GM21423 (cell line): ENCODE measurements around the gene MYH16.
A peak's percentile ranks its signal among the peaks of the same experiment; 100 is the strongest.
"Not testable (repeated sequence)": the region's sequence is repeated elsewhere in the genome, so short reads cannot be mapped to it uniquely, and the experiment has no call there.

Source experiments
- ATAC-seq: cut with Tn5 transposase; IDR thresholded peaks from one replicate; pipeline ENCODE4 v1.9.1; 2021; ENCODE audit warnings: mild to moderate bottlenecking, moderate library complexity; ENCODE audit not compliant: unreplicated experiment

Gene MYH16

DNA sequence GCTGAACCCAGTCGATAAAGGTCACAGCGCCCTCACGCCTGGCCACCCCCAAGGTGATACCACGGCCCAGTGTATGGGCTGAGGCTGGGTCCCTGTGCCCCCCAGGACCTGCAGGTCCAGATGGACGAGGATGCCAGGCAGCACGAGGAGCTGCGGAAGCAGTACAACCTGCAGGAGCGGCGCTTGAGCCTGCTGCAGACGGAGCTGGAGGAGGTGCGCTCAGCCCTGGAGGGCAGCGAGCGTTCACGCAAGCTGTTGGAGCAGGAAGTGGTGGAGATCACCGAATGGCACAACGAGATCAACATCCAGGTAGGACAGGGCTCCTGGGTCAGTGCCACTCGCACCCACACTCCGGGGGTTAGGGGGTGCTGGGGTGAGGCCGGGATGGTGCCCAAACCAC, 28.9 kb downstream of the MYH16 start:
- ATAC-seq: no peak

GRCh38 chr7:99305473-99306260, 33.0 kb downstream of the MYH16 start:
- ATAC-seq: no peak

- no peak for ATAC-seq
These were observed 35.9 kb downstream of the MYH16 start for GRCh38 chr7:99308461-99309074.

- ATAC-seq: no peak
These were observed 36.5 kb downstream of the MYH16 start for GRCh38 chr7:99309111-99309510.

DNA sequence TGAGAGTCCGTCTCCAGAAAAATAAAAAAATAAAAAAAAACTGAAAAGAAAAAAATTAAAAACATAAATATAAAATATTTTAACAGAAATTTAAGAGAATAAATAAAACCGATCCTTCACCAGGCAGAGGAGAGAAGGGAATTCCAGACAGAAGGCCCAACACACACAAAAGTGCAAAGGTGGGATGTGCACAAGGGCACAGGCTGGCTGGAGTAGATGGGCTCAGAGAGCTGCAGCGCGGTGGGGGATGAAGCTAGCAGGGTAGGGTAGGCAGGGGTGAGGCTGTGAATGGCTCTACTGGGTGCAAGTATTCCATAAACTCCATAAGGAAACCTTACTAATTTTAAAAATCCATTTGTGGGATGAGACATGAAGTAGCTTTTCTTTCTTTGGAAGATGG, 37.4 kb downstream of the MYH16 start:
- ATAC-seq: no peak

DNA sequence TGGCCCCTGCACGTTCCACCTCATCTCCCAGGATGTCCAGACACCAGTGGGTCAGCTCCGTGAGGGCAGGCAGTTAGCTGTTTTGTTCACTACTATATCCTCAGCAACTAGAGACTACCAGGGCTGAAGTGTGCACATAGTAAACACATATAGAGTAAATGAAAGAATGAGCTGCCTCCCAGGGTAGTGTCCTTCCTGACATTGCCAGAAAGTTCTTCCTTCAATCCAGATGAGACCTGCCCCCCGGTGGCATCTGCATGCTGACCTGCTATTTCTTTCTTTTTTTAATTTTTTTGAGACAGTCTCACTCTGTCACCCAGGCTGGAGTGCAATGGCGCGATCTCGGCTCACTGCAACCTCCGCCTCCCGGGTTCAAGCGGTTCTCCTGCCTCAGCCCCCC, 39.1 kb downstream of the MYH16 start:
- no peak for ATAC-seq

GRCh38 chr7:99312316-99313203, 39.9 kb downstream of the MYH16 start:
- ATAC-seq: no peak

- no peak for ATAC-seq
These were observed 40.5 kb downstream of the MYH16 start for GRCh38 chr7:99313204-99313573.

DNA sequence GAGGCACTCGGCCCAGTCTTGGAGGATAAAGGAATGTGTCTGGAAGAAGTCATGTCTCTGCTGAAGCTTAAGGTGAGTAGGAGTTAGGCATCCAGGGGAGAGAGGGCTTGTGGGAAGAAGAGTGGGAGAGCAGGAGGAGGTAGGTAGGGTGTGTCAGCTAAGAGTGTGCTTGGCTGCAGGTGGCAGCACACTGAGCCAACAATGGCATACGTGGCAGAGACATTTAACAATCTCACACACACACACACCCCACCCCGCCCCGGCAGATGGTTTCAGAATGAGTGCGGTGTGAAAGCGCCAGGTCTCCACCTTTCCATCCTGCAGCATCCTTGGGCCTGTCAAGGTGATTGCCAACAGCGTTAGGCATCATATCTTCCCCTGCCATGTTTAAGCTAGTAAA, 41.9 kb downstream of the MYH16 start:
- ATAC-seq: no peak

GRCh38 chr7:99320371-99320770, 47.7 kb downstream of the MYH16 start:
- ATAC-seq: no peak

DNA sequence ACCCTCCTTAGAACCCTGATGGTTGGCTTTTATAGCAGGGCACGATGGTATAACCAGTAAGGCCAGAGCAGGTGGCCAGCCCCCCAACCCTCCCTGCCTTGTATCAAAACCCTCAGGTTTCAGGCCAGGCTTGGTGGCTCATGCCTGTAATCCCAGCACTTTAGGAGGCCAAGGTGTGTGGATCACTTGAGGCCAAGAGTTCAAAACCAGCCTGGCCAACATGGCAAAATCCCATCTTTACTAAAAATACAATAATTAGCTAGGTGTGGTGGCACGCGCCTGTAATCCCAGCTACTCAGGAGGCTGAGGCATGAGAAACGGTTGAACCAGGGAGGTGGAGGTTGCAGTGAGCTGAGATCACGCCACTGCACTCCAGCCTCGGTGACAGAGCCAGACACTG, 50.0 kb downstream of the MYH16 start:
- not testable (repeated sequence) for ATAC-seq

- no peak for ATAC-seq
These were observed 51.9 kb downstream of the MYH16 start for GRCh38 chr7:99324559-99324958.

- ATAC-seq: no peak
These were observed 52.4 kb downstream of the MYH16 start for GRCh38 chr7:99325001-99325493.

- ATAC-seq: peak; percentile 82
These were observed 53.2 kb downstream of the MYH16 start, which contains the start of gene ARPC1A for GRCh38 chr7:99325592-99326407. Gene ARPC1A, plus strand, starts transcription at chr7:99325898. Its CDS starts 7,456 bp downstream, at chr7:99333354.

GRCh38 chr7:99326408-99326782, 53.8 kb downstream of the MYH16 start:
- ATAC-seq: no peak

GRCh38 chr7:99330314-99330961, 57.8 kb downstream of the MYH16 start:
- ATAC-seq: not testable (repeated sequence)

- ATAC-seq: no peak
These were observed 58.4 kb downstream of the MYH16 start for GRCh38 chr7:99331002-99331401.

GRCh38 chr7:99339595-99339994, 67.0 kb downstream of the MYH16 start:
- ATAC-seq: no peak

DNA sequence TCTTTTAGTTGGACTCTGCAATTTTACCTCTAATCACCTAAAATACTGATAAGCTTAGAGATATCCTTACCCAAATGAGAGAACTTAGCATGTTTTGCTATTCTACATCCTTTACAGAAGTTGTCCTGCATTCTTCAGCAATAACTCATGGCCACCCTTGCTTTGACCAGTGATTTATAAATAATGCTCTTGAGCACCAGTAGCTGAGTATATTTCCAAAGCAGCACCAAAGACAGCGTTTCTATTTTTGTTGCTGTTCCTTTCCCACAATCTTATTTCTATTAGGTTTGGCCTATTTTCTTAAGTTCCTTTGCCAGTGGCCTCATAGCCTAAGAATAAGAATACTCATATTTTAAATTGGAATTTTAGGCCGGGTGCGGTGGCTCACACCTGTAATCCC, 68.0 kb downstream of the MYH16 start:
- no peak for ATAC-seq

GRCh38 chr7:99344061-99344647, 71.5 kb downstream of the MYH16 start:
- no peak for ATAC-seq
